Measurements from ENCODE around the gene LPP. TPM values are rescaled to one million over a fixed set of nuclear protein-coding genes. Genes with fewer than 3 reads are reported as not detected.

LPP gene
- total RNA-seq, 1 experiment from 2014 or later: 148 TPM

- no peaks in the 10 kb centered on the region for H3K27me3 ChIP-seq (ENCODE audit: insufficient read depth, low read depth)
- no peaks in the 10 kb centered on the region for H4K20me1 ChIP-seq (ENCODE audit: insufficient read depth)
- ChIA-PET CTCF (interaction anchor here (0.6 kb wide), 1 partner anchor 480 kb away, joined by 7 read pairs; no protein-coding TSS in a partner anchor), POLR2A (ENCODE audit: unreplicated experiment) (no interaction called here)
- no TSS peak for BruUV-seq (replicated peaks)
- no peaks in the 10 kb centered on the region for H3K9me3 ChIP-seq (ENCODE audit: insufficient read depth, low read depth)
- H3K9me2 ChIP-seq (ENCODE audit: insufficient read depth): no peaks in the 10 kb centered on the region
- no peaks in the 10 kb centered on the region for H3K4me1 ChIP-seq (replicated peaks; ENCODE audit: insufficient read depth)
- peaks cover 11% of the 10 kb centered on the region; the same call in 1 of the 2 replicates for H3K36me3 ChIP-seq (ENCODE audit: low read depth)
- no peaks in the 10 kb centered on the region for H3F3A ChIP-seq (ENCODE audit: insufficient read depth, low read depth)
- intact Hi-C loops (cut with micrococcal nuclease; ENCODE audit: unreplicated experiment): no loop called here
- TF ChIP-seq, protein P1, sequence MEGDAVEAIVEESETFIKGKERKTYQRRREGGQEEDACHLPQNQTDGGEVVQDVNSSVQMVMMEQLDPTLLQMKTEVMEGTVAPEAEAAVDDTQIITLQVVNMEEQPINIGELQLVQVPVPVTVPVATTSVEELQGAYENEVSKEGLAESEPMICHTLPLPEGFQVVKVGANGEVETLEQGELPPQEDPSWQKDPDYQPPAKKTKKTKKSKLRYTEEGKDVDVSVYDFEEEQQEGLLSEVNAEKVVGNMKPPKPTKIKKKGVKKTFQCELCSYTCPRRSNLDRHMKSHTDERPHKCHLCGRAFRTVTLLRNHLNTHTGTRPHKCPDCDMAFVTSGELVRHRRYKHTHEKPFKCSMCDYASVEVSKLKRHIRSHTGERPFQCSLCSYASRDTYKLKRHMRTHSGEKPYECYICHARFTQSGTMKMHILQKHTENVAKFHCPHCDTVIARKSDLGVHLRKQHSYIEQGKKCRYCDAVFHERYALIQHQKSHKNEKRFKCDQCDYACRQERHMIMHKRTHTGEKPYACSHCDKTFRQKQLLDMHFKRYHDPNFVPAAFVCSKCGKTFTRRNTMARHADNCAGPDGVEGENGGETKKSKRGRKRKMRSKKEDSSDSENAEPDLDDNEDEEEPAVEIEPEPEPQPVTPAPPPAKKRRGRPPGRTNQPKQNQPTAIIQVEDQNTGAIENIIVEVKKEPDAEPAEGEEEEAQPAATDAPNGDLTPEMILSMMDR (conservative IDR thresholded peaks at IDR 0.05): no peak
- no peak for TF ChIP-seq EZH2 (IDR thresholded peaks at IDR 0.05; ENCODE audit: low read depth)
- H3K27ac ChIP-seq: no peak overlapping the region
- 0 out of 2 replicates have a peak, but pooled peaks cover 11% of the 10 kb centered on the region for H3K79me2 ChIP-seq (ENCODE audit: low read depth)
- H2AFZ ChIP-seq: no peak overlapping the region
- H3K4me2 ChIP-seq: no peak overlapping the region
- no peak overlapping the region for H3K4me3 ChIP-seq
- no peak for DNase-seq
Measured at GRCh38 chr3:188218603-188219002, 64.6 kb downstream of the LPP start.

DNA sequence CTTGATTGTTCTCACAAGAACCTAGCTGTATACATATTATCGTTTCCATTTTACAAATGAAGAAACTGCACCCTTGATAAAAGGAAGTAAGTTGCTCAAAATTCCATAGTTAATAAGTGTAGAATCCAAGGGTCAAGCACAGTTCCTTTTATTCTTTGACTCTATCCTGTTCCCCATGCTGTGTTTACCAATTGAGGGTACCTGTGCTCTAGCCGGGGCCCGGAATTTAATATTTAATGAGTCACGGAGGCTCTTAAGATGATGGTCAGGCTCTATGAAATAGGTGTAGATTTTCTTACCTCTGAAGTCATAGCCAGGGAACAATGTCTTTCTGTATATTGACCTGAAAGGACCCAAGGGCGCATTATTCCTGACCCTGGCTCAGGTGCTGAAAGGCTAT, 65.2 kb downstream of the LPP start:
- no peak for DNase-seq
- no peaks in the 10 kb centered on the region for H3K9me3 ChIP-seq (ENCODE audit: insufficient read depth, low read depth)
- no peak for TF ChIP-seq EZH2 (IDR thresholded peaks at IDR 0.05; ENCODE audit: low read depth)
- TF ChIP-seq, protein P1 (conservative IDR thresholded peaks at IDR 0.05): no peak

GRCh38 chr3:188220097-188220788, 66.3 kb downstream of the LPP start:
- no peak overlapping the region for H2AFZ ChIP-seq
- H4K20me1 ChIP-seq (ENCODE audit: insufficient read depth): no peaks in the 10 kb centered on the region
- H3K27me3 ChIP-seq (ENCODE audit: insufficient read depth, low read depth): no peaks in the 10 kb centered on the region
- H3K4me3 ChIP-seq: no peak overlapping the region
- no peaks in the 10 kb centered on the region for H3K9me2 ChIP-seq (ENCODE audit: insufficient read depth)
- BruUV-seq (replicated peaks): no TSS peak
- no peak overlapping the region for H3K27ac ChIP-seq
- peaks cover 18% of the 10 kb centered on the region for H3K36me3 ChIP-seq (ENCODE audit: low read depth)
- intact Hi-C loops (cut with micrococcal nuclease; ENCODE audit: unreplicated experiment): no loop called here
- no peak for DNase-seq
- H3K4me2 ChIP-seq: no peak overlapping the region
- H3F3A ChIP-seq (ENCODE audit: insufficient read depth, low read depth): no peaks in the 10 kb centered on the region
- no peaks in the 10 kb centered on the region for H3K9me3 ChIP-seq (ENCODE audit: insufficient read depth, low read depth)
- H3K79me2 ChIP-seq (ENCODE audit: low read depth): 0 out of 2 replicates have a peak, but pooled peaks cover 11% of the 10 kb centered on the region
- H3K4me1 ChIP-seq (replicated peaks; ENCODE audit: insufficient read depth): no peaks in the 10 kb centered on the region
- ChIA-PET POLR2A (ENCODE audit: unreplicated experiment) (interaction anchor here (0.5 kb wide), 1 partner anchor 50 kb away, joined by 37 read pairs; no protein-coding TSS in a partner anchor), CTCF (interaction anchor here (0.6 kb wide), 1 partner anchor 41 kb away, joined by 3 read pairs; no protein-coding TSS in a partner anchor)
- no peak for TF ChIP-seq EZH2 (IDR thresholded peaks at IDR 0.05; ENCODE audit: low read depth)
- TF ChIP-seq, protein P1 (conservative IDR thresholded peaks at IDR 0.05): no peak

More for the DNA sequence above, 65.2 kb downstream of the LPP start:
- no peaks in the 10 kb centered on the region for H3K27me3 ChIP-seq (ENCODE audit: insufficient read depth, low read depth)
- BruUV-seq (replicated peaks): no TSS peak
- no peak overlapping the region for H2AFZ ChIP-seq
- H3K36me3 ChIP-seq (ENCODE audit: low read depth): peaks cover 16% of the 10 kb centered on the region
- no peaks in the 10 kb centered on the region for H3F3A ChIP-seq (ENCODE audit: insufficient read depth, low read depth)
- no peaks in the 10 kb centered on the region for H3K9me2 ChIP-seq (ENCODE audit: insufficient read depth)
- no peak overlapping the region for H3K4me2 ChIP-seq
- no peak overlapping the region for H3K4me3 ChIP-seq
- ChIA-PET CTCF (interaction anchor here (0.6 kb wide), 1 partner anchor 481 kb away, joined by 7 read pairs; no protein-coding TSS in a partner anchor), POLR2A (ENCODE audit: unreplicated experiment) (interaction anchor here (0.5 kb wide), 1 partner anchor 260 kb away, joined by 7 read pairs; no protein-coding TSS in a partner anchor)
- H3K27ac ChIP-seq: no peak overlapping the region
- H3K79me2 ChIP-seq (ENCODE audit: low read depth): 0 out of 2 replicates have a peak, but pooled peaks cover 11% of the 10 kb centered on the region
- intact Hi-C loops (cut with micrococcal nuclease; ENCODE audit: unreplicated experiment): no loop called here
- H3K4me1 ChIP-seq (replicated peaks; ENCODE audit: insufficient read depth): no peaks in the 10 kb centered on the region
- no peaks in the 10 kb centered on the region for H4K20me1 ChIP-seq (ENCODE audit: insufficient read depth)

All from PC-9 (cell line).